Aorta (tissue), 5 donors: ENCODE results near the gene KLB. TPM values are rescaled to one million over a fixed set of nuclear protein-coding genes. Genes with fewer than 3 reads are reported as not detected.

Experiments used
- ATAC-seq: fragments of 200-7000 bp; cut with Tn5 transposase; one replicate; pipeline ENCODE4 v1.9.1; 2022; ENCODE audit warnings: moderate library complexity; ENCODE audit not compliant: low FRiP score
- DNase-seq, 2 donors: peaks; one replicate each; pipeline ENCODE4 v3.0.0-alpha.2; 2020
- H3K27ac ChIP-seq, 2 donors: one replicate each; pipeline ENCODE4 v1.5.1; 2013; ENCODE audit warnings: low read length in 2 of 2, mild to moderate bottlenecking in 2 of 2, moderate library complexity in 2 of 2, control low read depth in 1 of 2, inconsistent platforms in 1 of 2, low read depth in 1 of 2
- H3K27me3 ChIP-seq, 2 donors: one replicate each; pipeline ENCODE4 v1.6.1; 2013; ENCODE audit warnings: control low read depth in 1 of 2, low read length in 1 of 2, mild to moderate bottlenecking in 1 of 2, moderate library complexity in 1 of 2; ENCODE audit not compliant: insufficient read depth in 2 of 2, control insufficient read depth in 1 of 2
- H3K36me3 ChIP-seq, 2 donors: one replicate each; pipeline ENCODE4 v1.6.1; 2013; ENCODE audit warnings: control low read depth in 1 of 2, low read length in 1 of 2, mild to moderate bottlenecking in 1 of 2; ENCODE audit not compliant: insufficient read depth in 2 of 2, control insufficient read depth in 1 of 2
- H3K4me1 ChIP-seq, 2 donors: one replicate each; pipeline ENCODE4 v1.6.1; 2013; ENCODE audit warnings: low read length in 2 of 2, control low read depth in 1 of 2, mild to moderate bottlenecking in 1 of 2, moderate library complexity in 1 of 2; ENCODE audit not compliant: insufficient read depth in 2 of 2, control insufficient read depth in 1 of 2
- H3K4me3 ChIP-seq, 2 donors: one replicate each; pipeline ENCODE4 v1.5.1; 2013; ENCODE audit warnings: low read length in 2 of 2, control low read depth in 1 of 2, mild to moderate bottlenecking in 1 of 2
- H3K9me3 ChIP-seq: one replicate; pipeline ENCODE4 v1.6.1; 2013; ENCODE audit warnings: mild to moderate bottlenecking, low read length; ENCODE audit not compliant: control insufficient read depth
- WGBS, 2 donors: extraction: QIAGEN DNeasy Blood & Tissue Kit; methylation state at CpG; one replicate each; pipeline ENCODE4 v1.1.7; 2013; 5-methylcytosine and 5-hydroxymethylcytosine counted together
- intact Hi-C, 2 donors: fragments of 100-400 bp; cut with DNase I; formaldehyde crosslinking; loops; one replicate each; pipeline versions ENCODE4 v1.14.2 to v1.15.0; 2022
- polyA plus RNA-seq, 2 donors: library from polyadenylated mRNA; stranded (reverse); fragments of 200-250 nt; gene quantifications; one replicate each; pipeline ENCODE4 v1.2.3, GENCODE V29; 2013
- total RNA-seq, 2 donors: library from RNA; stranded (reverse); fragmentation: NEBNext Ultra II Directional; extraction: Animal tissue kit (Norgen Biotek cat#: 25700); gene quantifications; one replicate each; pipeline ENCODE4 v1.2.1, GENCODE V29; 2021
- donor health status: healthy with polysubstance abuse.
- donor health status: Bipolar disorder and iron deficiency.
- donor health status: DM: no; HTN: no; CAD: no.
- donor health status: DM: no; HTN: no; CAD: no.
- donor health status: DM: yes; HTN: yes; CAD: no.

The KLB gene
- total and polyA plus RNA-seq, 4 donors, result 0.13 TPM; not detected in 3

- Histone ChIP-seq H3K4me1 (no peaks in the 10 kb centered on the region), H3K27ac (no peak overlapping the region), H3K27me3 (no peaks in the 10 kb centered on the region), H3K36me3 (peaks cover 0 to 5% of the 10 kb centered on the region in 2 donors), H3K4me3 (no peak overlapping the region), H3K9me3 (no peaks in the 10 kb centered on the region)
- intact Hi-C loops, result loop anchor here in 1 of 2 donors (5.0 kb wide), 1 partner anchor 192 kb away; no protein-coding TSS in a partner anchor
- WGBS, 2 donors, result 33 to 36% methylated on average over 2 of the region's 2 CpGs
- ATAC-seq, result no peak
- DNase-seq, result no peak
Observed at GRCh38 chr4:39464886-39465501, 58.3 kb downstream of the KLB start.

DNA sequence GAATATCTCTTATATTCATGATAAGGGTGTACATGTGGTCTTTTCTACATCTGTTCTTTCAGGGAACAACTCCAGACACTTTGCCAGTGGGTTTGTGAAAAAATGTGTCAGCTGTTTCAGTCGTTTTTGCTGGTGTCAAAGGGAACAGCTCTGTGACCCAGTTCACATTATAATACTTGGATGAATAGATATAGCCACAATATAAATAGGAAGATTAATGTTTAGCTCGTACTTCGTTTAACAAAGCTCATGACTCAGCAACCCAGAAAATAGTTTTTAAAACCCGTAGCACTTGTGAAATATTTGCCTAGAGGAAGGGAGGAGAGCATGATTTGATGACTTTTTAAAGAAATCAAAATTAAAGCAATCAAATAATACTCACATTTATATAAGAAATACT, 60.0 kb downstream of the KLB start:
- ATAC-seq, result no peak
- H3K4me1 ChIP-seq, result no peaks in the 10 kb centered on the region
- no peak for DNase-seq
- intact Hi-C loops, result loop anchor here in 1 of 2 donors (5.0 kb wide), 1 partner anchor 191 kb away; no protein-coding TSS in a partner anchor
- 65 to 69% methylated on average over 4 of the region's 4 CpGs for WGBS, 2 donors
- no peak overlapping the region for H3K27ac ChIP-seq
- H3K36me3 ChIP-seq, result peaks cover 0 to 5% of the 10 kb centered on the region in 2 donors
- no peak overlapping the region for H3K4me3 ChIP-seq
- H3K27me3 ChIP-seq, result no peaks in the 10 kb centered on the region
- H3K9me3 ChIP-seq, result no peaks in the 10 kb centered on the region

GRCh38 chr4:39467464-39467863, 60.7 kb downstream of the KLB start:
- ATAC-seq (no peak), DNase-seq (no peak)
- 89 to 92% methylated on average over 4 of the region's 4 CpGs for WGBS, 2 donors
- Histone ChIP-seq H3K4me1 (no peaks in the 10 kb centered on the region), H3K27ac (no peak overlapping the region), H3K4me3 (no peak overlapping the region), H3K36me3 (peaks cover 0 to 5% of the 10 kb centered on the region in 2 donors), H3K27me3 (no peaks in the 10 kb centered on the region), H3K9me3 (no peaks in the 10 kb centered on the region)
- intact Hi-C loops, result loop anchor here in 1 of 2 donors (5.0 kb wide), 1 partner anchor 190 kb away; no protein-coding TSS in a partner anchor

DNA sequence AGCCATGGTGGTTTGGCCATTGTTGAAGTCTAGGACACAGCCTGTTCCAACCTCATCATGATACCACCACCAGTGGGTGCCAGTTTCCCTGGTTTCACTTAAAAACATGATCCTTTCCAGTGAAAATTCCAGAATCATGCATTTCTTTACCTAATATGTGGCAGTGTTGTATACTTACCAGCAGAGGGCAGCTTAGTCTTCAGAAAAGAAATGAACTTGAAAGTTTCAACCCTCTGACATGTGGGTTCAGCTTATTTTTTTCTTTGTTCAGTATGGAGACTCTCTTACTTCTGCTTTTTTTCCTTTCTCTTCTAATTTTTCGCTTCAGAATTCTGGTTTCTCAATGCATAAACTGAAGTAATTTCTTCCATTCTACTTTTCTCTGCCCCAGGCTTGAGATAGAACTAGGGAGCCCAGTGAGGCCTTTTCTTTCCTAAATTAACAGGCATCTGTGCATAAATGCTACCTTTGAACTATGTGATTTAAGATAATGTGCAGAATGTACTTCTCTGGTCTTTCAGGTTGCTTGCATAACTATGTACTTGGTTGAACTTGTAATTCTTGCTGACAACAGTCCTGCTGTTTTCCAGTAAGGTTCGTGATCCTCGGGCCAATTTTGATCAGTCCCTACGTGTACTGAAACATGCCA, 62.8 kb downstream of the KLB start:
- Histone ChIP-seq H3K36me3 (peaks cover 0 to 3% of the 10 kb centered on the region in 2 donors), H3K9me3 (no peaks in the 10 kb centered on the region), H3K27ac (peak overlapping the region in 1 of 2 donors; percentile 64), H3K27me3 (no peaks in the 10 kb centered on the region), H3K4me1 (no peaks in the 10 kb centered on the region), H3K4me3 (no peak overlapping the region)
- DNase-seq, result no peak
- ATAC-seq, result peak; percentile 93
- intact Hi-C loops, result loop anchor here (2.0 to 5.0 kb wide), 4 partner anchors 58 to 508 kb away; partner anchors contain the start of genes PDS5A (in 1 of the 2) and UGDH (in 1 of the 2)
- WGBS, 2 donors, result 58 to 64% methylated on average over 4 of the region's 4 CpGs

- no peak overlapping the region for H3K4me3 ChIP-seq
- no peaks in the 10 kb centered on the region for H3K4me1 ChIP-seq
- H3K36me3 ChIP-seq, result no peaks in the 10 kb centered on the region
- H3K27ac ChIP-seq, result no peak overlapping the region
- DNase-seq (no peak), ATAC-seq (no peak)
- H3K9me3 ChIP-seq, result no peaks in the 10 kb centered on the region
- no peaks in the 10 kb centered on the region for H3K27me3 ChIP-seq
- 81 to 85% methylated on average over 1 of the region's 1 CpG for WGBS, 2 donors
- intact Hi-C loops, result loop anchor here in 1 of 2 donors (5.0 kb wide), 2 partner anchors 57 to 507 kb away; partner anchors contain the start of genes PDS5A and UGDH
Observed at GRCh38 chr4:39470402-39470801, 63.7 kb downstream of the KLB start.

- H3K27me3 ChIP-seq, result no peaks in the 10 kb centered on the region
- no peaks in the 10 kb centered on the region for H3K36me3 ChIP-seq
- DNase-seq (no peak), ATAC-seq (no peak)
- 89% methylated on average over 3 of the region's 3 CpGs for WGBS, 2 donors
- H3K4me3 ChIP-seq, result no peak overlapping the region
- H3K27ac ChIP-seq, result no peak overlapping the region
- H3K9me3 ChIP-seq, result no peaks in the 10 kb centered on the region
- H3K4me1 ChIP-seq, result no peaks in the 10 kb centered on the region
- intact Hi-C loops, result loop anchor here in 1 of 2 donors (5.0 kb wide), 2 partner anchors 55 to 505 kb away; partner anchors contain the start of genes PDS5A and UGDH
Observed at GRCh38 chr4:39472396-39472795, 65.7 kb downstream of the KLB start.

DNA sequence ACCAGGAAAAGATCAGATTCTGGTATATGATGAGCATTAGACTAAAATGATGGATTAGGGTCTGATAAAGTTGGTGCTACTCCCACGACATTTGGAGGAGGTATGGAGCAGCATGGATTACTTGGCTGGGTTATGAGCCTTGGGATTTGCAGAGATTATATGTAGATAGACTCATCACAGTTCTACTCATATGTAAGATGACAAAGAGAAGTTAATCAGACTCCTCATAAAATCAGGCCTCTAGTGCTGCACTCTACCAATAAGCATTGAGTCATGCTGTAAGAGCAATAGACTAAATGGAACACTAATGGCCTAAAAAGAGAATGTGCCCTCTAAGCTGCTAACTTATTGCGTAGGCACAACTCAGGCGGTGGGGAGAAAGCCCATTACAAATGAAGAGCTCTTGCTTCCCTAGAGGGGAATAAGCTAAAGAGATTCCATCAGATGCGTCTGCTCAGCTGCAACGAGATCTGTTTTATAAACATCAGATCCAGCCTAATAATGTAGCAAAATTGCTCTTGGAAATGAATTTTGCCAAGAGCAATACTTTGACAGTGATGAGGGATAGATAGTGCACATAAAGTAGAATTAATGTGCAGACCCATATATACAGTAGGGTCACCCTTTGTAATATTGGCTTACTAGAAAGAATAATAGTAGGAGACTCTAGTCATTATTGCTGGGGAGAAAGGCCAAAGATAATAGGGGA, 69.6 kb downstream of the KLB start:
- 31 to 38% methylated on average over 5 of the region's 5 CpGs for whole genome bisulfite sequencing, 2 donors
- no peak for ATAC-seq

GRCh38 chr4:39480251-39480650, 73.5 kb downstream of the KLB start:
- intact Hi-C loops, result no loop called here
- no peak for ATAC-seq
- 95 to 96% methylated on average over 27 of the region's 27 CpGs for WGBS, 2 donors

More for the DNA sequence above, 69.6 kb downstream of the KLB start:
- no peak overlapping the region for H3K27ac ChIP-seq
- no peaks in the 10 kb centered on the region for H3K27me3 ChIP-seq
- H3K9me3 ChIP-seq, result no peaks in the 10 kb centered on the region
- intact Hi-C loops, result no loop called here
- no peaks in the 10 kb centered on the region for H3K4me1 ChIP-seq
- H3K4me3 ChIP-seq, result no peak overlapping the region
- H3K36me3 ChIP-seq, result no peaks in the 10 kb centered on the region
- no peak for DNase-seq

More at GRCh38 chr4:39480251-39480650, 73.5 kb downstream of the KLB start:
- Histone ChIP-seq H3K9me3 (no peaks in the 10 kb centered on the region), H3K27ac (no peak overlapping the region), H3K36me3 (no peaks in the 10 kb centered on the region), H3K4me3 (no peak overlapping the region), H3K4me1 (no peaks in the 10 kb centered on the region), H3K27me3 (no peaks in the 10 kb centered on the region)
- no peak for DNase-seq
